ENCODE measurements around the gene PRKN.
"Not testable (repeated sequence)": the region's sequence is repeated elsewhere in the genome, so short reads cannot be mapped to it uniquely, and the experiment has no call there.

PRKN gene

GRCh38 chr6:161508341-161508740 is 1219.2 kb downstream of the PRKN start:
- TF ChIP-seq CTCF (IDR thresholded peaks at IDR 0.05; ENCODE audit: insufficient read depth, low read depth, low read length, missing control alignments), result no peak

GRCh38 chr6:161507375-161507774 is 1220.2 kb downstream of the PRKN start:
- DNase-seq (ENCODE audit: low read depth), result no peak
- no peak for TF ChIP-seq CTCF (IDR thresholded peaks at IDR 0.05; ENCODE audit: insufficient read depth, low read depth, low read length, missing control alignments)

More at GRCh38 chr6:161508341-161508740, 1219.2 kb downstream of the PRKN start:
- no peak for DNase-seq (ENCODE audit: low read depth)
- no peak overlapping the region for H3K4me3 ChIP-seq (ENCODE audit: low read length)

GRCh38 chr6:161503570-161503969 is 1224.0 kb downstream of the PRKN start:
- TF ChIP-seq CTCF (IDR thresholded peaks at IDR 0.05; ENCODE audit: insufficient read depth, low read depth, low read length, missing control alignments), result no peak
- no peak for DNase-seq (ENCODE audit: low read depth)
- H3K4me3 ChIP-seq (ENCODE audit: low read length), result no peak overlapping the region

More at GRCh38 chr6:161507375-161507774, 1220.2 kb downstream of the PRKN start:
- H3K4me3 ChIP-seq (ENCODE audit: low read length), result no peak overlapping the region

- H3K4me3 ChIP-seq (ENCODE audit: low read length), result no peak overlapping the region
- no peak for DNase-seq (ENCODE audit: low read depth)
- TF ChIP-seq CTCF (IDR thresholded peaks at IDR 0.05; ENCODE audit: insufficient read depth, low read depth, low read length, missing control alignments), result no peak
These were observed 1228.7 kb downstream of the PRKN start for GRCh38 chr6:161498881-161499280.

- TF ChIP-seq CTCF (IDR thresholded peaks at IDR 0.05; ENCODE audit: insufficient read depth, low read depth, low read length, missing control alignments), result peak; percentile 73
- peak; percentile 75 for DNase-seq (ENCODE audit: low read depth)
- no peak overlapping the region for H3K4me3 ChIP-seq (ENCODE audit: low read length)
These were observed 1229.2 kb downstream of the PRKN start for GRCh38 chr6:161498359-161498758.

- H3K4me3 ChIP-seq (ENCODE audit: low read length), result no peak overlapping the region
- DNase-seq (ENCODE audit: low read depth), result no peak
- no peak for TF ChIP-seq CTCF (IDR thresholded peaks at IDR 0.05; ENCODE audit: insufficient read depth, low read depth, low read length, missing control alignments)
These were observed 1230.6 kb downstream of the PRKN start for GRCh38 chr6:161496941-161497340.

GRCh38 chr6:161496271-161496670 is 1231.3 kb downstream of the PRKN start:
- not testable (repeated sequence) for DNase-seq (ENCODE audit: low read depth); H3K4me3 ChIP-seq (ENCODE audit: low read length)

All from epithelial cell of esophagus (primary cell).